DOHH2 (cell line): ENCODE results near the gene GLRX5.

Source experiments
- EZH2phosphoT487 ChIP-seq: fragments of 200-600 bp; sonication (generic); IDR thresholded peaks from 2 replicates; pipeline ENCODE4 v1.6.1; 2017; ENCODE audit warnings: borderline replicate concordance, mild to moderate bottlenecking, antibody characterized with exemption, low read length, moderate library complexity, mixed read lengths
- TF ChIP-seq, protein P1 (sequence below): fragments of 200-600 bp; sonication (generic); IDR thresholded peaks from one replicate; pipeline ENCODE4 v1.5.1; 2014; ENCODE audit warnings: antibody characterized with exemption, mild to moderate bottlenecking, low read depth, low read length; ENCODE audit not compliant: poor library complexity, severe bottlenecking

DNA sequence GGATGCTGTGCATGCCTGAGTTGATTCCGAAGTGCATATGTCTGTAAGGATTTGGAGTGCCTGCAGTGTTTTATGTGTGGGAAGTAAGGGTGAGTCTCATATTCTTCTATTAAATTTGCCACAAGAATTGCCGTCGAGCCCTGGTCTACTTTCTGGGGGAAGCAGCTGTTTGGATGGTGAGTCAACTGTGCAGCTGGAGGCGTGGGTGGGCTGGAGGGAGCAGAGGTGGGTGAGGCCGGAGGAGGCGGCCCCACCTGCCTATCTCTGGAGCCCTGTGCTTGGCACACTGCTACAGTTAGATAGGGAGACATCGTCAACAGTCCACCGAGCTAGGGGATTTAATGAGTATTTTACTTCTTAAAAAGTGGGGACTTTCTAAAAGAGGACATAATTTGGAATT lies 9.7 kb downstream of the GLRX5 start:
- no peak for TF ChIP-seq EZH2phosphoT487
- TF ChIP-seq, protein P1, sequence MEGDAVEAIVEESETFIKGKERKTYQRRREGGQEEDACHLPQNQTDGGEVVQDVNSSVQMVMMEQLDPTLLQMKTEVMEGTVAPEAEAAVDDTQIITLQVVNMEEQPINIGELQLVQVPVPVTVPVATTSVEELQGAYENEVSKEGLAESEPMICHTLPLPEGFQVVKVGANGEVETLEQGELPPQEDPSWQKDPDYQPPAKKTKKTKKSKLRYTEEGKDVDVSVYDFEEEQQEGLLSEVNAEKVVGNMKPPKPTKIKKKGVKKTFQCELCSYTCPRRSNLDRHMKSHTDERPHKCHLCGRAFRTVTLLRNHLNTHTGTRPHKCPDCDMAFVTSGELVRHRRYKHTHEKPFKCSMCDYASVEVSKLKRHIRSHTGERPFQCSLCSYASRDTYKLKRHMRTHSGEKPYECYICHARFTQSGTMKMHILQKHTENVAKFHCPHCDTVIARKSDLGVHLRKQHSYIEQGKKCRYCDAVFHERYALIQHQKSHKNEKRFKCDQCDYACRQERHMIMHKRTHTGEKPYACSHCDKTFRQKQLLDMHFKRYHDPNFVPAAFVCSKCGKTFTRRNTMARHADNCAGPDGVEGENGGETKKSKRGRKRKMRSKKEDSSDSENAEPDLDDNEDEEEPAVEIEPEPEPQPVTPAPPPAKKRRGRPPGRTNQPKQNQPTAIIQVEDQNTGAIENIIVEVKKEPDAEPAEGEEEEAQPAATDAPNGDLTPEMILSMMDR: no peak
